NK-92 (cell line): ENCODE data around the gene RASGRP4.

Experiments used
- DNase-seq: peaks from one replicate; lab custom pipeline; 2025; ENCODE audit not compliant: unreplicated experiment; lab: John Stamatoyannopoulos, UW

Gene RASGRP4

GRCh38 chr19:38391911-38392464, 34.0 kb downstream of the RASGRP4 start:
- no peak for DNase-seq

DNA sequence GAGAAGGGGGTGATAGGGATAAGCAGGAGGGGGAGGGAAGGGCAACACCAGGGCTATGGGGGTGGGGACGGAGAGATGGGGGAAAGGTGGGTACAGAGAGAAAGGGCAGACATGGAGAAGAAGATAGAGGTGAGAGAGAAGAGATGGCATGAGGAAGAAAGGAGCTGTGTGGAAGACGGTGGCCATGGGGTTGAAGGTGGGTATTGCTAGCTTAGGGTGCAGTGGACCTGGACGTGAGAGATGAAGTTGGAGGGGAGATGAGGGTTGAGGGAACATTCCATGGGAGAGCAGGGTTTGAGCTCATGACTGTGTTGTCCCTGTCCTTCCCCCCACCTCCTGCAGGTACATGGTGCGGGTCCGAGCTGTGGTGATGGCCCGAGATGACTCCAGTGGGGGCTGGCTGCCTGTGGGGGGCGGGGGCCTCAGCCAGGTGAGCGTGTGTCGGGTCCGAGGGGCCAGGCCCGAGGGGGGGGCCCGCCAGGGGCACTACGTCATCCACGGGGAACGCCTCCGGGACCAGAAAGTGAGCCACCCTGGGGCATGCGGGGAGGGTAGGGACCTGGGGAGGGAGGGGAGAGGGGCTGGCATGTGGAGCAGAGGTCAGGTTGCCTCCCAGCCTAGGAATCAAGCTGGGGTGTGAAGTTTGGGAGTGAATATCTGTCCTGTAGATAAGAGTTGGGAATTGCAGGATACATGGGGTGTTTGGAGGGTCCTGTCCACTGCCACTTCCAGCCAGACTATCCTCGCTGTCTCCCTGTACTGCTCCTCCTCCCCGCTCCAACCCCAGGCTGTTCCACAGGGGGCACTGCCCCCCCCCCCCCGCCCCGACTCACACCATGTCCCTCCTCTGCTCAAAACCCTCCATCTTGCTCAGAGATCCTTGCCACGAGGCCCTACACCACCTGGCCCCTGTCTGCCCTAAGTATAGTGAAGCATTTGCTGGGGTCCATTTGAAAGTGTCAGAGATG, 35.8 kb downstream of the RASGRP4 start:
- DNase-seq, result no peak

DNA sequence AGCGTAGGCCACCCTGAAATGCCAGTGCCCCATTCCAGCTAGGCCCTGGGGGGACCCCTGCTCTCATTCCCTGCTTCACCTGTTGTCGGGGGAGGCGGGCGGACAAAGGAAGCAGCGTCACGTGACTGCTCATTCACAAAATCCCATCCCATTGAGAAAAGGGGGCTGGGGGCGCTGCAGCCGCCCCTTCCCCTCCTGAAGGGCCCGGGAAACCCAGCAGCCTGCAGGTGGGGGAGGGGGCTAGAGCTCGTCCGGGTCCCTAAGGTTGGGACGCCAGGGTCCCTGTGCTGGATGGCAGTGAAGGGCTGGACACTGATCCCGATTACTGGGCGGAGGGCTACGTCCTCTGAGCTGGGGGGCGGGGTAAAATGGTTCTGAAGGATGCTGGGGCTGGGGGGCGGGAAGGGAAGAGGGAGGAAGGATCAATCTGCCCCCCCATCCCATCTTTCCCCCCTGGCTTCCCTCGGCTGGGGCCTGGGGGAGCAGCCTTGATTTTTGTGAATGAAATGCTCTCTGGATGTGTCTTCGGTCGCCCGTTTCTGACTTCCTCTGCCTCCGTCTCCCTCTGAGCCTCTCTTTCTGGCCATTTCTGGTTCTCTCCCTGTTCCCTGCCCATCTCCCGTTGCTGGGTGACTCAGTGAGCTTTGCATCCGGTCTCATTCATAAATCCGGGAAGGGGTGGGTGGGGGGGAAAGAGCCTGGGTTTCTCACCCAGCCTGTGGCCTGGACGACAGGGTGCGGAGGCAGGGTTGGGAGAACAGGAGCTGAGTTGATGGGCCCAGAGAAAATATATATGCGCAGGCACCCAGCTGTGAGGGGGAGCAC, 36.7 kb downstream of the RASGRP4 start:
- DNase-seq, result no peak

- DNase-seq, result no peak
These were observed 37.5 kb downstream of the RASGRP4 start, which contains the start of gene SPRED3 for GRCh38 chr19:38388349-38389100. TSS of gene SPRED3 (plus strand) at chr19:38388697. CDS start at chr19:38390303, 1,606 bp downstream.

DNA sequence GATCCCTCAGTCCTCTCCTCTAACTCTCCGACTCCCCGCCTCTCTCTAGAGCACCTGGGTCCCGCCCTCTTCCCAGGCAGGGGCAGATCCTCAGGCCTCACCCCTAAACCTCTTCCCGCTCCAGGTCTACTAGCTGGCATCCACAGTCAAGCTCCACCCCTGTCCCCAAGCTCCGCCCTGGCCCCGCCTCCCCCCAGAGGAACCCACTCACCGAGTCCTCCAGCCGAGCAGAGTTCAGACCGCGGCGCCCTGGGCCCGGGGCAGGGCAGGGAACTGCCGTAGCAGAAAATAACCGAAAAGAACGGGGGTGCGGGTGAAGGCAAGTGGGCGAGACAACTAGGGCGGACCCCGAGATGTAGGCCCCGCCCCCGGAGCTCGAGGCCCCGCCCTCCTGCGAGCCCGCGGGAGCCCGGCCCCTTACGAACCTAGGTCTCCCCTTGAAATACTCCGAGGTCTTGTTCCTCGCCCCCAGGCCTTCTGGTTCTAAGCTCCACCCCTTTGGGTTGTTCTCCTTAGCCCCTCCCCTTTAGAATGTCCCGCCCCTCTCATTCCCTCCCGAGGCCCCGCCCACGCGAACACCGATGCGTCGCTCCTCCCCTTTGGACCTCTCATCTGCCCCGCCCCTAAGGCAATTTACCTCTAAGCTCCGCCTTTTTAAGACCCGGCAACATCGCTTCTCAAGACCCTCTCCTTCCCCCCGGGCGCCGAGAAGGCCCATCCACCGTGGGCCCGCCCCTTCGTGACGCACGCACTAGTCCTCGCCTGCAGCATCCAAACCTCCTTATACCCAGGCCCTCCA, 38.3 kb downstream of the RASGRP4 start, which contains the start of gene GGN:
Gene GGN, minus strand, starts transcription at position 485 of the 799 bp plus-strand sequence. CDS start 773 bp downstream, outside the sequence.
- no peak for DNase-seq

- no peak for DNase-seq
These were observed 39.0 kb downstream of the RASGRP4 start for GRCh38 chr19:38386971-38387549.

- no peak for DNase-seq
These were observed 39.6 kb downstream of the RASGRP4 start for GRCh38 chr19:38386300-38386970.

- DNase-seq, result no peak
These were observed 40.2 kb downstream of the RASGRP4 start for GRCh38 chr19:38385804-38386257.

- no peak for DNase-seq
These were observed 40.8 kb downstream of the RASGRP4 start for GRCh38 chr19:38385057-38385803.

- DNase-seq, result no peak
These were observed 41.6 kb downstream of the RASGRP4 start for GRCh38 chr19:38384209-38385027.

- DNase-seq, result no peak
These were observed 42.3 kb downstream of the RASGRP4 start for GRCh38 chr19:38383743-38384142.

DNA sequence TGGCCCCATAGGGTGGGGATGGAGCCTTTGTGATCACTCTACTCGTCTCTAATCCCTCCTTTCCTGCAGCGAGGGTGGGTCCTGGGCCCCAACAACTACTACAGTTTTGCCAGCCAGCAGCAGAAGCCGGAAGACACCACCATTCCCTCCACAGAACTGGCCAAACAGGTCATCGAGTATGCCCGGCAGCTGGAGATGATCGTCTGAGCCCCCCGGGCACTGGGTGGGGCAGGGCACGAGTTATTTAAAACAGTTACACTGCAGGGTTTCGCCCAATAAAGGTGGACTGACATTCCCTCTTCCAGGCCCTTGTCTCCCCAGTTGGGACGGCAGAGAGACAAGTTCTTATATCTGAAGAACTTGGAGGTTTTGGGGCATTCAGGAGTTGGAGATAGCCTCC, 42.8 kb downstream of the RASGRP4 start:
- DNase-seq, result no peak

GRCh38 chr19:38381138-38381537, 44.9 kb downstream of the RASGRP4 start:
- no peak for DNase-seq

GRCh38 chr19:38378866-38379265, 47.2 kb downstream of the RASGRP4 start:
- no peak for DNase-seq

- no peak for DNase-seq
These were observed 49.0 kb downstream of the RASGRP4 start for GRCh38 chr19:38377052-38377451.

- DNase-seq, result no peak
These were observed 49.4 kb downstream of the RASGRP4 start for GRCh38 chr19:38376576-38376975.

DNA sequence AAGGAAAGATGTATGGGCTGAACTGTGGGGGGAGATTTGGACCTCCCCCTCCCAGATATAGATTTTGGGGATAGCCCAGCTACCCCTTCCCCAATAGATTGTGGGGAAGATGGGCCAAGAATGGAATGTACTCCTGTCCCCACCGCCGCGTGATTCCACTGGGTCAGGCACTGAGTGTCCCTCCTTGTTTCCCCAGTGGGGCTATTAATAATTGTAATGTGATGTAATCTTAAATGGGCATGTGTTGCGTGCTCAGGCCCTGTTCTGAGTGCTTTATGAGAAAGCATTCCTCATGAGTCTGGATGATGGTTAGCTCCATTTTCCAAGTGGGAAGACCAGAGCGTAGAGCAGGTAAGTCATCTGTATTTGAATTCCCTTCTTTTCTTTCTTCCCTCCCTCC, 50.3 kb downstream of the RASGRP4 start:
- no peak for DNase-seq
